Left ventricle myocardium inferior (tissue), 1 donor: ENCODE data around the gene SIN3B. TPM values are rescaled to one million over a fixed set of nuclear protein-coding genes. Genes with fewer than 3 reads are reported as not detected.

Source experiments
- DNase-seq: peaks from one replicate; pipeline ENCODE4 v3.0.0-alpha.2; 2020
- H3K27ac ChIP-seq: fragments of 200-600 bp; replicated peaks from 2 replicates; pipeline ENCODE4 v1.8.0; 2021
- H3K27me3 ChIP-seq: fragments of 200-600 bp; 2 replicates; pipeline ENCODE4 v1.8.0; 2021; ENCODE audit warnings: low read depth
- H3K36me3 ChIP-seq: fragments of 200-600 bp; 2 replicates; pipeline ENCODE4 v1.8.0; 2021
- H3K4me1 ChIP-seq: fragments of 200-600 bp; 2 replicates; pipeline ENCODE4 v1.8.0; 2021
- H3K4me3 ChIP-seq: fragments of 200-600 bp; 2 replicates; pipeline ENCODE4 v1.8.0; 2021; ENCODE audit warnings: mild to moderate bottlenecking, moderate library complexity
- H3K9me3 ChIP-seq: fragments of 200-600 bp; replicated peaks from 2 replicates; pipeline ENCODE4 v1.8.0; 2021
- CTCF ChIP-seq: fragments of 200-600 bp; IDR thresholded peaks from 2 replicates; pipeline ENCODE4 v1.8.0; 2021; ENCODE audit warnings: antibody characterized with exemption, mild to moderate bottlenecking, borderline replicate concordance
- intact Hi-C: fragments of 100-400 bp; cut with micrococcal nuclease; formaldehyde crosslinking; loops from one replicate; pipeline ENCODE4 v1.11.0; 2022
- total RNA-seq: library from RNA; stranded (reverse); fragmentation: NEBNext Ultra II Directional; extraction: Animal tissue kit (Norgen Biotek cat#: 25700); gene quantifications from one replicate; pipeline ENCODE4 v1.2.1, GENCODE V29; 2021
- donor health status: DM: no; HTN: yes; CAD: no; lungs with severe emphysema.

SIN3B gene
- total RNA-seq, 1 donor from 2014 or later = 24.4 TPM

GRCh38 chr19:16829822-16830289 is 658 bp downstream of the SIN3B start:
- H3K36me3 ChIP-seq = peaks cover 37% of the 10 kb centered on the region
- no peaks in the 10 kb centered on the region for H3K27me3 ChIP-seq
- H3K9me3 ChIP-seq = no peaks in the 10 kb centered on the region
- no peak for DNase-seq
- peak overlapping the region; percentile 89 for H3K4me3 ChIP-seq
- TF ChIP-seq CTCF = no peak
- peaks cover 31% of the 10 kb centered on the region for H3K4me1 ChIP-seq
- peak overlapping the region; percentile 86 for H3K27ac ChIP-seq
- intact Hi-C loops = no loop called here

GRCh38 chr19:16830679-16831078 is 1.5 kb downstream of the SIN3B start:
- no peak for TF ChIP-seq CTCF
- no peaks in the 10 kb centered on the region for H3K9me3 ChIP-seq
- no peaks in the 10 kb centered on the region for H3K27me3 ChIP-seq
- no peak for DNase-seq
- H3K27ac ChIP-seq = peak overlapping the region; percentile 86
- H3K4me3 ChIP-seq = peak overlapping the region; percentile 89
- intact Hi-C loops = no loop called here
- peaks cover 24% of the 10 kb centered on the region for H3K4me1 ChIP-seq
- peaks cover 44% of the 10 kb centered on the region for H3K36me3 ChIP-seq

- no peak for DNase-seq
- H3K27ac ChIP-seq = no peak overlapping the region
- intact Hi-C loops = no loop called here
Measured at GRCh38 chr19:16831531-16831930, 2.3 kb downstream of the SIN3B start.

GRCh38 chr19:16834747-16835146 is 5.5 kb downstream of the SIN3B start:
- no peak for DNase-seq
- intact Hi-C loops = no loop called here

More at GRCh38 chr19:16831531-16831930, 2.3 kb downstream of the SIN3B start:
- no peak overlapping the region for H3K4me3 ChIP-seq
- TF ChIP-seq CTCF = no peak
- peaks cover 52% of the 10 kb centered on the region for H3K36me3 ChIP-seq
- H3K27me3 ChIP-seq = no peaks in the 10 kb centered on the region
- H3K9me3 ChIP-seq = no peaks in the 10 kb centered on the region
- H3K4me1 ChIP-seq = peaks cover 27% of the 10 kb centered on the region

GRCh38 chr19:16836115-16837034 is 7.2 kb downstream of the SIN3B start:
- no peaks in the 10 kb centered on the region for H3K27me3 ChIP-seq
- intact Hi-C loops = no loop called here
- no peak overlapping the region for H3K4me3 ChIP-seq
- no peak for DNase-seq
- H3K9me3 ChIP-seq = no peaks in the 10 kb centered on the region
- peaks cover 81% of the 10 kb centered on the region for H3K36me3 ChIP-seq
- TF ChIP-seq CTCF = peak; percentile 33
- H3K27ac ChIP-seq = no peak overlapping the region
- peaks cover 20% of the 10 kb centered on the region for H3K4me1 ChIP-seq

More at GRCh38 chr19:16834747-16835146, 5.5 kb downstream of the SIN3B start:
- Histone ChIP-seq H3K27ac (no peak overlapping the region), H3K4me3 (no peak overlapping the region), H3K36me3 (peaks cover 70% of the 10 kb centered on the region), H3K27me3 (no peaks in the 10 kb centered on the region), H3K4me1 (peaks cover 26% of the 10 kb centered on the region), H3K9me3 (no peaks in the 10 kb centered on the region)
- no peak for TF ChIP-seq CTCF
